Neural crest cell (in vitro differentiated cells): ENCODE results near the gene CDK5RAP2. TPM values are rescaled to one million over a fixed set of nuclear protein-coding genes. Genes with fewer than 3 reads are reported as not detected.

Experiments
- DNase-seq: peaks from one replicate; pipeline ENCODE4 v3.0.0; 2021; ENCODE audit warnings: low read depth, mixed read lengths, low spot score
- H3K27ac Mint-ChIP-seq: one replicate; pipeline ENCODE4 v1.8.0; 2021; ENCODE audit warnings: mild to moderate bottlenecking, mixed read lengths; ENCODE audit not compliant: unreplicated experiment
- H3K27me3 Mint-ChIP-seq: 2 replicates; pipeline ENCODE4 v1.8.0; 2021; ENCODE audit warnings: low read depth, mild to moderate bottlenecking, mixed read lengths
- H3K36me3 Mint-ChIP-seq: 2 replicates; pipeline ENCODE4 v1.8.0; 2021; ENCODE audit warnings: low read depth, mild to moderate bottlenecking, mixed read lengths
- H3K4me1 Mint-ChIP-seq: 2 replicates; pipeline ENCODE4 v1.8.0; 2021; ENCODE audit warnings: mixed read lengths
- H3K4me3 Mint-ChIP-seq: one replicate; pipeline ENCODE4 v1.8.0; 2021; ENCODE audit warnings: mild to moderate bottlenecking, mixed read lengths
- H3K9me3 Mint-ChIP-seq: 2 replicates; pipeline ENCODE4 v1.8.0; 2021; ENCODE audit warnings: mixed read lengths
- CTCF ChIP-seq: fragments of 200-600 bp; sonication (generic); conservative IDR thresholded peaks from 2 replicates; pipeline ENCODE4 v1.5.0; 2021; ENCODE audit warnings: antibody characterized with exemption, mild to moderate bottlenecking
- total RNA-seq: library from RNA; stranded (reverse); gene quantifications from 2 replicates; pipeline ENCODE4 v1.2.1, GENCODE V29; 2021

The CDK5RAP2 gene
- total RNA-seq, 1 donor from 2014 or later: 116 TPM

- Mint-ChIP-seq H3K27me3 (no peaks in the 10 kb centered on the region), H3K4me1 (no peaks in the 10 kb centered on the region), H3K4me3 (no peak overlapping the region), H3K9me3 (peaks cover 3% of the 10 kb centered on the region), H3K36me3 (peaks cover 3% of the 10 kb centered on the region), H3K27ac (no peak overlapping the region)
- TF ChIP-seq CTCF: no peak
- no peak for DNase-seq
These were observed 219.5 kb downstream of the CDK5RAP2 start for GRCh38 chr9:120360510-120360909.

GRCh38 chr9:120360046-120360445 is 219.9 kb downstream of the CDK5RAP2 start:
- Mint-ChIP-seq H3K4me1 (no peaks in the 10 kb centered on the region), H3K27ac (no peak overlapping the region), H3K9me3 (peaks cover 2% of the 10 kb centered on the region), H3K4me3 (no peak overlapping the region), H3K36me3 (peaks cover 3% of the 10 kb centered on the region), H3K27me3 (no peaks in the 10 kb centered on the region)
- TF ChIP-seq CTCF: no peak
- DNase-seq: no peak

- DNase-seq: no peak
- Mint-ChIP-seq H3K9me3 (no peaks in the 10 kb centered on the region), H3K27me3 (no peaks in the 10 kb centered on the region), H3K27ac (no peak overlapping the region), H3K4me3 (no peak overlapping the region), H3K36me3 (peaks cover 3% of the 10 kb centered on the region), H3K4me1 (no peaks in the 10 kb centered on the region)
- no peak for TF ChIP-seq CTCF
These were observed 221.1 kb downstream of the CDK5RAP2 start for GRCh38 chr9:120358877-120359276.

- no peak overlapping the region for H3K27ac Mint-ChIP-seq
- peaks cover 3% of the 10 kb centered on the region for H3K4me1 Mint-ChIP-seq
- DNase-seq: no peak
These were observed 226.5 kb downstream of the CDK5RAP2 start for GRCh38 chr9:120353506-120353905.

GRCh38 chr9:120351106-120351505 is 228.9 kb downstream of the CDK5RAP2 start:
- Mint-ChIP-seq H3K36me3 (no peaks in the 10 kb centered on the region), H3K9me3 (no peaks in the 10 kb centered on the region), H3K27ac (no peak overlapping the region), H3K4me1 (peaks cover 3% of the 10 kb centered on the region), H3K27me3 (no peaks in the 10 kb centered on the region), H3K4me3 (no peak overlapping the region)
- no peak for TF ChIP-seq CTCF
- no peak for DNase-seq

More at GRCh38 chr9:120353506-120353905, 226.5 kb downstream of the CDK5RAP2 start:
- Mint-ChIP-seq H3K27me3 (no peaks in the 10 kb centered on the region), H3K36me3 (peaks cover 3% of the 10 kb centered on the region), H3K9me3 (no peaks in the 10 kb centered on the region), H3K4me3 (no peak overlapping the region)
- TF ChIP-seq CTCF: no peak

- H3K36me3 Mint-ChIP-seq: no peaks in the 10 kb centered on the region
- no peak overlapping the region for H3K4me3 Mint-ChIP-seq
- no peak for DNase-seq
- H3K27me3 Mint-ChIP-seq: no peaks in the 10 kb centered on the region
- peaks cover 3% of the 10 kb centered on the region for H3K4me1 Mint-ChIP-seq
- no peak overlapping the region for H3K27ac Mint-ChIP-seq
- no peak for TF ChIP-seq CTCF
- H3K9me3 Mint-ChIP-seq: no peaks in the 10 kb centered on the region
These were observed 229.4 kb downstream of the CDK5RAP2 start for GRCh38 chr9:120350596-120350995.
